GM21447 (cell line): ENCODE data around the gene MEN1.

Source experiments
- ATAC-seq: cut with Tn5 transposase; IDR thresholded peaks from one replicate; pipeline ENCODE4 v1.9.1; 2021; ENCODE audit not compliant: unreplicated experiment

MEN1 gene

DNA sequence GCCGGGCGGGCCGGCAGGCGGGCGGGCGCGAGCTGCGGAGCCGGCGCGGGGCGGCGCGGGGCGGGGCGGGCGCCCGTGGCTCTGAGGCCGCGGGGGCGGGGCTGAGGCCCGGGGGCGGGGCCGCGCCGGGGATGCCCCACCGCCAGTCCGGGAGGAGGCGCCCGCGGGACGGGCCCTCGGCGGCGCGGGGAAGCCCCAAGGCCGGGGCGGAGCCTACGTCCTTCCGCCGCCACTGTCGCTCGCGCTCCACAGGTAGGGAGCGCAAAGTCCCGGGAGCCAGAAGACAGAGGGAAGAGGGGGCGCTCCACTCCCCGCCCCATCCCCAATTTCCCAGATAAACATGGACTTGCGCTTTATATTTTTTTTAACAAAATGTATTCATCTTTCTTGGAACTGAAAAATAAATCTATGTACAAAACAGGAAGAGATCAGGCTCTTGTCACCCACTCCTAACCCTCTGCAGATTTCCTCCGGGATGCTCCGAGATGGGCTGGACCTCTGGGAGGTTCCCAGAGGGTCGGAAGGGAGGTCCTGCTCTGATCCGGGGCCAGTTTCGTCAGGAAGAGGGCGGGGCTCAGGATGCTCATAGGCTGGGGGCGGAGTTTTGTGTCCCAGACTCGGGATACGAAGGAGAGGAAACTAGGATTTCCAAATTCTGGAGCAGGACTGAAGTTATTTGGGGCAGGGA, 7.0 kb downstream of the MEN1 start, which contains the start of gene MAP4K2:
TSS of gene MAP4K2 (minus strand) at position 57 of the 688 bp plus-strand sequence. CDS start 65 bp downstream, outside the sequence.
- no peak for ATAC-seq

DNA sequence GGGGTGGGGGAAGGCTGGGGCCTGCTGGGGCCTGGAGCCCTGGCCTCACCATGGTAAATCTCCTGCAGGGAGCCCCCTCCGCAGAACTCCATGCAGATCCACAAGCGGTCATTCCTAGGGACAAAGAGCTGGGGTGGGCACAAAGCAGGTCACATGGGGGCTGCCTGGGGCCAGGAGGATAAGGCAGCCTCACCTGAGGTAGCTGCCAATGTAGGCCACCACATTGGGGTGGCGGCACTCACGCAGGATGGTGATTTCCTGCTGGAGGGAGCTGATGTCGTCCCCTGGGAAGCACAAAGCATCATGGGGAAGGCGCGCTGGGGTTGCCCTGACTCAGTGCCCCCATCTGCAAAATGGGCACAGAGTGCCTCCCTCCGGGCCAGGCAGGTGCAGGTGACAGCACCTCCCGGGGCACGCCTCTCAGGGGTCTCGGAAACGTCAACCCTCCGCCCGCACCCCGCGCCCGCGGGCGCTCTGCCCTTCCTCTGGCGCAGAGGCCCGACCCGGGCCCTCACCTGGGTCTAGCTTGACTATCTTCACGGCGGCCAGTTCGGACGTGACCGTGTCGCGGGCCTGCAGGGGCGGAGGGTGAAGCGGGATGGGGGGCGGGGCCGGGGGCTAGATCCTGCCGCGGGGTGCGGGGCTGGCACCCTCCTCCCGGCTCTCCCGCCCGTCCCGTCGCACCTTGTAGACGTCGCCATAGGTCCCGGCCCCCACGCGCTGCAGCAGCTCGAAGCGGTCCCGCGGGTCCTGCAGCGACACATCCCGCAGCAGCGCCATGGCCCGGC, 7.8 kb downstream of the MEN1 start:
- no peak for ATAC-seq

DNA sequence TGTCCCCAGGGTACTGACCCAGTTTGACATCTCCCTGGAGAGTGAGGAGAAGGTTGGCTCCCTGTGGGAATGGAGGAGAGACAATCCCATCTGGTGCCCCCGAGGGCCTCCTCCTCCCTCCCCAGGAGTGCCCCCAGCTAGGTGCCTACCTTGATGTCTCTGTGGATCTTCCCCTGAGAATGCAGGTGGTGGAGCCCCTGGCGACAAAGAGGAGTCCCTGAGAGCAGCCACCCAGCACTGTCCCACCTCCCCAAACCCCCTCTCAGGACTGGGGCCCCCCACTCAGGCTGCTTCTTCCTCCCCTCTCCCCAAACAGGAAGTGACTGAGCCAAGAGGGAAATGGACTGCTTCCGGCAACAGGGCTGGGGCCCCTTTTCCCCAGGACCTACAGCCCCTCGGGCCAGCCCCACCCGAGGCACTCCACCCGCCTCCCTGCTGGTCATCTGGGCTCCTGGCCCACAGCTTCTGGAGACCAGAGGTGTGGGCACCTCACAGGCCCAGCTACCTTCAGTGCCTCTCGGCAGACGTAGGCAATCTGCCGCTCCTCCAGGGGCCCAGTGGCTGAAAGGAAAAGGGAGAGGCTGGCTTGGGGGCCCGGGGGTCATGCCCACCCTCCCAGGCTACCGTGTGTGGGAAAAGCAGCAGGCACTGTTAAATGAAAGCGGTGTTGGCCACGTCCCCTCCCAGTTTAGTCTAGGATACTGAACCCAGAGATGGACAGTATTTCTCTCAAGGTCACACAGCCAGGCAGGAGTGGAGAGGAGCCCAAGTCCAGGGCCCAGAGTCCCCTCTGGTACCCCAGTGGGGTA, 8.6 kb downstream of the MEN1 start:
- ATAC-seq: no peak

GRCh38 chr11:64801158-64801464, 9.2 kb downstream of the MEN1 start:
- ATAC-seq: no peak

- no peak for ATAC-seq
These were observed 9.8 kb downstream of the MEN1 start for GRCh38 chr11:64800303-64801157.

GRCh38 chr11:64799623-64800302, 10.6 kb downstream of the MEN1 start:
- ATAC-seq: no peak

DNA sequence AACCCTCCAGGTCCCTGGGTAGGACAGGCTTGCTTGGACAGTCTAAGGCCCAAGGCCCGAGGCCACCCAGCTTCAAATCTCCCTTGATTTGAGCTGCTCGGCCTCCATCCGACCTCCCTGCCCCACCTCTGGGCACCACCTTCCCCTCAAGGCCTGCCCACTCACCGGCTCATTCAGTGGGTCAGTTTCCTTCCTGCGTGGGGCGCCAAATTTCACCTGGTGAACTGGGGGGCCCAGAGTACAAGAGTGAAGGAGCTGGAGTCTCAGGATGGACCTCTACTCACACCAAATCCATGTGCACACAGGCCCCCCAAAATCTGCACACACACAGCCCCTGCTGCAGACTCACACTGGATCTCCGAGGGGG, 11.1 kb downstream of the MEN1 start:
- no peak for ATAC-seq

DNA sequence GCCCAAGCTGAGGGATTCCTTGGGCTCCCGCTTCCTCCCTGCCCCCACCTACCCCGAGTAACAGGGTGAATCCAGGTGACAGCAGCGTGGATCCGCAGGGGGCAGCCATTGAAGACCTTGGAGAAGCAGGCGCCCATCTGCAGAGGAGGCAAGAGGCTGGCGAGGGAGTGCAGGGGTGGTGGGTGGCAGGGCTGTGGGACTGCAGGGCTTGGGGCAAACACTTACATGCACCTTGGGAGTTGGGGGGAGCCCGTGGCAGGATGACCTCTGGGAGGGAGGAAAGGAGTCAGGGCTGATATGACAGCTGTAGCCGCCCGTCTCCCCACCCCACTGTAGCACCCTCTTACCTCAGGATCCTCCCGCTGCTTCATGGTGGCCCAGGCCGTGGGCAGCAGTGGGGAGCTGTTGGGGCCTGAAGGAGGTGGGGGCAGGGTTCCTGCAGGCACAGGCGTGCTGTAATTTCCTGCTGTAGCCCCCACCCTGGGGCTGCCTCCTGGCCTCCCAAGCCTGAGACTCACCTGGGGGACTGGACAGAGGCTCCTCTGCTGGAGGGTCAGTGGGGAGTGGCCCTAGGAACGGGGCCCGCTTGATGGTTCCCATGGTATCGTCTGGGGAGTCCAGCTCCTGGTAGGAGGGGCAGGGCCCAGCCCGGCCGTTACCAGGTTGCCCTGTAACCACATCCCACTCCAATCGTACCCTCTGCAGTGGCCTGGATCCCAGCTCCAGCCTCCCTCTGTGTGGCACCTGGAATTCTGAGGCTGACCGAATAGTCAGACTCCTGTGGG, 13.4 kb downstream of the MEN1 start:
- no peak for ATAC-seq

GRCh38 chr11:64796047-64796756, 14.1 kb downstream of the MEN1 start:
- ATAC-seq: no peak

DNA sequence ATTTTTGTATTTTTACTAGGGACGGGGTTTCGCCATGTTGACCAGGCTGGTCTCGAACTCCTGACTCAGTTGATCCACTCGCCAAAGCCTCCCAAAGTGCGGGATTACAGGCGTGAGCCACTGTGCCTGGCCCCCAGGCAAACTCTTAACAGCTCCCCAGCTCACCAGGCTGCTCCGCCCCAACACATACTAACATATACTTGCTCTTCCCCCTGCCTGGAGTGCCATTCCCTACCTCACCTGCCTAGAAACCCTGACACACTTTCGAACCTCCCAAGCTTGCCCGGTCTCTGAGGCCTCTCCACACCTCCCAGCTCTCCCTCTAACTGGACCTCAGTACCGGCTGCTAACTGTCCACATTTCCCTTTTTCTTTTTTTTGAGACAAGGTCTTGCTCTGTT, 15.8 kb downstream of the MEN1 start:
- no peak for ATAC-seq

GRCh38 chr11:64793271-64794160, 16.8 kb downstream of the MEN1 start:
- no peak for ATAC-seq

DNA sequence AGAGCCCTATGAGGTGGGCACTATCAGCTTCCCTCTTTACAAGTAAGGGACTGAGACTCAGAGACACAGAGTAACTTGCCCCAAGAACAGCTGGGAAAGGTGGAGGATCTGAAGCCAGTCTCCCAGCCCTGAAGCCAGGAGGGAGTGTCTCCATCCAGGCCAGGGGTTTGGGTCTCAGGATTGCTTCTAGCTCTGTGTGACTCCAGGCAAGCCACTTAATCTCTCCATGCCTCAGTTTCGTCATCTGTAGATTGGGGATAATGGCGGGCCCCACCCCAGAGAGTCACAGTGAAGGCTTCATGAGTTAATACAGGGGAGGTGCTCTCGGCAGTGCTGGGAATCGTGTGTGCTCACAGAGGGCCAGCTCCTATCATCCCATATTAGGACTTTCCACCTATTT, 17.9 kb downstream of the MEN1 start:
- no peak for ATAC-seq

DNA sequence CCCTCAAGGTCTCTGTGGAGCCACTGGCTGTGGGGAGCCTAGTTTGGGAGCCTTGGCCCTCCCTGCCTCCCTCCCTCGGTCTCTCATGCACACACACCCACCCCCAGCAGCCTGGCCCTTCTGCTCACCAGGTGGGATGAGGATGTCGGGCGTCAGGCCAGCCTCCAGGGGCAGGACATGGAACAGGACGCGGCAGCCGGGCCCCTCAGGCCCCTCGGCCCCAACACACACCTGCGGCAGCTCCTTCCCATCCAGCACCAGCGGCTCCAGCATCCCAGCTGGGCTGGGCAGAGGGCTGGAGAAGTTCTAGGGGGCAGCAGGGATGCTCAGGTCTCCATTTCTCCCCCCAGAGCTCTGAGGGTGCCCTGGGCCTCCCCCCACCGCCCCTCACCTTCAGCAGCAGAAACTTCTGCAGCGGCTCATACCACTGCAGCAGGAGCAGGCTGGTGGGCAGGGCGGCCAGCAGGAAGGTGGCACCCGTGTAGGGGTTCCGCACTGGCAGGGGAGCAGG, 18.5 kb downstream of the MEN1 start:
- no peak for ATAC-seq

DNA sequence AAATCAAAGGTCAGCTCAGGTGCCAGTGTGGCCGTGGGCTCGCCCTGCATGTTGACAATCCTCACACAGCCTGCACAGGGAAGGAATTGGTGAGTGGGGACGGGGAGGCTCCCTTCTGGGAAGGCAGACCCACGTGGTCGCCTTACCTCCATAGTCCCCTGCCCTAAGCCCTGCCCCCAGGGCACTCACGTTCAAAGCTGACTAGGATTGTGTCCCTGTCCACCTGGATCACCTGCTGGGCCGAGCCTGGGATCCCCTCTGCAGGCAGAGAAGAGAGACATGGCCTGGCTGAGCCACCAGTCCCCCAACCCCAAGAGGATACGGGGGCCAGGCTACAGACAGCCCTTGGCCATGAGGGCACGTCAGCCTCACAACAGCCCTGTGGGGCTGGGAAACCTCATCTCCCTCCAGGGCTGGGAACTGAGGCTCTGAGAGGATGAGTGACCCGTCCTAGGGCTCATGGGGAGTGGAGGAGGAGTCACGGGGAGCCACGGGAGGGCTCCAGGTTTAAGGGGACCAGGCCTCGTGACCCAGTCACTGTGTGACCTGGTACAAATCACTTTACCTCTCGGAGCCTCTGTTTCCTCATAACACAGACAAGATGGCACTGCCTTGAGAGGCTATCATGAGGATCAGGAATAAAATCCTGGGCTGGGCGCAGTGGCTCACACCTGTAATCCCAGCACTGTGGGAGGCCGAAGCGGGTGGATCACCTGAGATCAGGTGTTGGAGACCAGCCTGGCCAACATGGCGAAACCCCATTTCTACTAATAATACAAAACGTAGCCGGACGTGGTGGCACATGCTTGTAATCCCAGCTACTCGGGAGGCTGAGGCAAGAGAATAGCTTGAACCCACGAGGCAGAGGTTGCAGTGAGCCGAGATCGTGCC, 19.9 kb downstream of the MEN1 start:
- no peak for ATAC-seq

DNA sequence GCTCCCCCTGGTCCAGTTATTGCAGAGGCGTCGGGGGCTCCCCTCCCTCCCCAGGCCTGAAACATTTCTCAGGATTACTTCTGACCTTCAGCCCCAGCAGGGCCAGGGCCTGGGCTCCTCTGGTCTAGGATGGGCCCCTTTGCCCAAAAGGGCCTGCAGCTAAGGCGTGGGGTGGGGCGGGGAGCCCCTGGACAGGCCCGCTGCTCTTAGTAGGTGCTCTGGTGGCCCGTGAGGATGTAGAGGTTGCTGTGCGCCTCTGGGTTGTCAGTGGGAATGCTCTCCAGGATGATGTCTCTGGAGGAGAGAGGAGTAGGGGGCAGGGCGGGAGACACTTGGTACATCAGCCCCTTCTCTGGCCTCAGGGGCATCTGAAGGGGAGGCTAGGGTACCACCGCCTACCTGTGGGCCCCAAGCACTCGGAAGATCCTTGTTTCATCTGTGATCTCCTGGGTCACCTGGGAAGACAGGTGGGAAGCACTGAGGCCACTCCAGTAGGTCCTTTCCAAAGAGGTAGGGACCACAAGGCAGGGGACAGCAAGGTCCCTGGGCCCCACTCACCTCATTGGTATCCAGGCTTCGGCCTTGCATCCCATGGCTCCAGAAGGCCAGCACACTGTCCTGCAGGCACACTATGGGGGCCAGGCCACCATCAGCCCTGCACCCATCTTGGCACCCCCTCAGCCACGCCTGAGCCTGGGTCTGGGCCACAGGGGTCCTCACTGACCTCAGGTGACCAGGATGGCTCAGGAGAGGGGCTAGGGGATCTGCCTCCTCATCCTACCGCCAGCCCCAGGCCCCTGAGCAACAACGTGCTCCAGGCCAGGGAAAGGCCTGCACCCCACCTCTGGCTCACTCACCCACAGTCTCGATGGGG, 20.8 kb downstream of the MEN1 start:
- no peak for ATAC-seq
